PFSK-1 (cell line): ENCODE data around the gene LDB2.

ENCODE experiments used
- SIN3A ChIP-seq: IDR thresholded peaks from 2 replicates; pipeline ENCODE4 v1.6.1; 2012; ENCODE audit warnings: mild to moderate bottlenecking, low read length, moderate library complexity, borderline replicate concordance; ENCODE audit not compliant: insufficient read depth
- TAF1 ChIP-seq: IDR thresholded peaks from 2 replicates; pipeline ENCODE4 v1.6.1; 2012; ENCODE audit warnings: low read length, control low read depth, borderline replicate concordance; ENCODE audit not compliant: insufficient read depth

DNA sequence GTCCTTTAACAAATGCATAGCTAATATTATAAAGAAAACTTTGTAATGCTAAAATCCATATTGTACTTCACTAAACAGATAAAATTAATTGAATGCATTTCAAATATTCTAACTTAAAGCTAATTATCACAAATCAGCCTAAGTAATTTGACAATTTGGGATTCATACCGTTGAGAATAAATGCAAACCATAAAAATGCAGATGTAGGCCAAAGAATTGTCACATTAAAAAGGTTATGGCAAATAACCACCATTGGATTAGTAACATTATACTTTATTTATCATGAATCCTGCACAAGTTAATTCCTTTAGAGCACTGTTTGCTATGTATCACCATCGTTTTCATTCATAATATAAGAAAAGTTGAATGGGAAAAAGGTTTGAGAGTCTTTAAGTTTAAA is 301.0 kb downstream of the LDB2 start:
- TF ChIP-seq TAF1 = no peak
- TF ChIP-seq SIN3A = no peak
